Upper lobe of left lung (tissue), 4 donors: ENCODE results near the gene CRIP3.

ENCODE experiments used
- EP300 ChIP-seq, 4 donors: sonication (generic); formaldehyde crosslinking; IDR thresholded peaks; one replicate each; pipeline ENCODE4 v1.5.1; 2017; ENCODE audit warnings: antibody characterized with exemption in 4 of 4, control low read depth in 2 of 4
- POLR2A ChIP-seq, 4 donors: fragments of 450-650 bp; IDR thresholded peaks; one replicate each; pipeline ENCODE4 v1.5.1; 2016 to 2017; ENCODE audit warnings: antibody characterized with exemption in 4 of 4, mild to moderate bottlenecking in 2 of 4
- POLR2AphosphoS5 ChIP-seq, 2 donors: sonication (generic); formaldehyde crosslinking; IDR thresholded peaks; one replicate each; pipeline ENCODE4 v1.5.1; 2017; ENCODE audit warnings: antibody characterized with exemption in 2 of 2

DNA sequence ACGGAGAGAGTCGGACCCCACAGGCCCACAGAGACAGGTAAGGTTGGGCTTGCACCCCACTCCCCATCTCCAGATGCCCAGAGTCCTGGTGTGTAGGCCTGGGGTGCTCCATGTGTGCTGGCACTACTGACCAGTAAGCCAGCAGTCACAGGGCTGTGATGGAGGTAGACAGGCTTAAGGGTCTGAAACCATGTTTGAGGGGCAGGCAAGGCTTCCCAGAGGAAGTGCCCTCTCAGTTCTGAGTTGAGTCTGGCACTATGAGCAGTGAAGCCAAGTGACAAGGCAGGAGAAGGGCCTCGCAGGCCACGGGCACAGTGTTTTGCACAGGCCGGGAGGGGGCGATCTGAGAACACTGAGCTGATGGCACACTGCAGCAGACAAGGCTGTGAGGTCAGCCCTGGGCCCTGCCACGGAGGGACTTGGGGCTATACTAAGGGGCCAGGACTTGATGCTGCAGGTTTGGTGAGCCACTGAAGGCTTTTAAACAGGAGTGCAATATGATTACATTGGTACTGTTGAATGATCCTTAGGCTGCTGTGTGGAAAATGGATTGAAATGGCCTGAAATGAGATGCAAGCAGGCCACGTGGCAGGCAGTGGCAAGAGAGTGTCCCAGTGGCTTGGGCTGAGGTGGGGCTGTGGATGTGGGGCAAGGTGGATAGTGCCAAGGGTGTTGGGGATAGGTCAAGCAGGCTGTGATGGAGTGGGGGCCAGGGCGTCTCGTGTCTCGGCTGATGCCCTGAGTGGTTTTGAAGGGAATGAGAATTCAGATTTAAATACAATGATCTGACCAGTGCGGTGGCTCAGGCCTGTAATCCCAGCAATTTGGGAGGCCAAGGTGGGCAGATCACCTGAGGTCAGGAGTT, 45.1 kb downstream of the CRIP3 start:
- TF ChIP-seq POLR2AphosphoS5 (IDR thresholded peaks at IDR 0.05) (no peak), EP300 (IDR thresholded peaks at IDR 0.05) (no peak), POLR2A (IDR thresholded peaks at IDR 0.05) (no peak)
